ENCODE measurements around the gene B4GALT1.

DNA sequence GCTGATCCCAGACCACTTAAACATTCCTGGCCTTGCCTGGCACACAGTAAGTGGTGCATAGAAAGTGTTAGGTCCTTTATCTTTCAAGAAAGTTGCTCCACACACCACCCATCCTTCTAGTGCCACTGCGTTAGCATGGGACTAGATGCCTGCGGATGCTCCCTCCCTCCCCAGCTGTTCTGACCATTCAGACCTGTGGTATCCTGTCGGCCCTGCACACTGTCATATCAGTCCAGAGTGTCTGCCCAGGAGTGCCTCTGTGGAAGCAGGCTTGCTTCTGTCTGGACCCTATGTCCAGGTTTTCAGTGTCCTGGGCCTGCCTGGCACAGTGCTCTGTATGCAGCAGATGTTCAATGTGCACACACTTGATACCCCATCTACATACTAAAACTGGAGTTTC, 52.4 kb downstream of the B4GALT1 start:
- TF ChIP-seq EZH2 (IDR thresholded peaks at IDR 0.05; ENCODE audit: insufficient read depth, poor library complexity, severe bottlenecking) (no peak), EZH2phosphoT487 (IDR thresholded peaks at IDR 0.05; ENCODE audit: insufficient read depth, low read depth) (no peak)
